HepG2 (cell line): ENCODE measurements around the gene GMFB. TPM values are rescaled to one million over a fixed set of nuclear protein-coding genes. Genes with fewer than 3 reads are reported as not detected.
A peak's percentile ranks its signal among the peaks of the same experiment; 100 is the strongest.

Experiments used
- ARID2 ChIP-seq: sonication (generic); formaldehyde crosslinking; IDR thresholded peaks from 2 replicates; pipeline ENCODE4 v1.8.1; 2022; ENCODE audit warnings: mild to moderate bottlenecking, missing genetic modification reagents, borderline replicate concordance
- GATA4 ChIP-seq: sonication (generic); IDR thresholded peaks from 2 replicates; pipeline ENCODE4 v1.6.1; 2016; ENCODE audit warnings: antibody characterized with exemption, low read depth, borderline replicate concordance
- MIER3 ChIP-seq: IDR thresholded peaks from 2 replicates; pipeline ENCODE4 v1.6.1; 2016; ENCODE audit warnings: missing compliant biosample characterization, borderline replicate concordance
- POGZ ChIP-seq: sonication (generic); formaldehyde crosslinking; IDR thresholded peaks from 2 replicates; pipeline ENCODE4 v1.4.0; 2020; ENCODE audit warnings: mild to moderate bottlenecking, missing genetic modification reagents
- PPARG ChIP-seq: conservative IDR thresholded peaks from 2 replicates; pipeline ENCODE4 v1.6.1; 2016; ENCODE audit warnings: missing biosample characterization, missing genetic modification reagents
- PTBP1 ChIP-seq: fragments of 200-400 bp; formaldehyde crosslinking; IDR thresholded peaks from 2 replicates; pipeline ENCODE4 v1.6.1; 2018; ENCODE audit warnings: low read length, low read depth; ENCODE audit not compliant: poor library complexity, severe bottlenecking
- SP140L ChIP-seq: sonication (generic); formaldehyde crosslinking; IDR thresholded peaks from 2 replicates; pipeline ENCODE4 v1.4.0; 2020; ENCODE audit warnings: missing genetic modification reagents, borderline replicate concordance
- ZKSCAN1 ChIP-seq: fragments of 150-350 bp; IDR thresholded peaks from 2 replicates; pipeline ENCODE4 v1.6.1; 2014; ENCODE audit warnings: low read length
- ZMAT3 ChIP-seq: sonication (generic); formaldehyde crosslinking; conservative IDR thresholded peaks from 2 replicates; pipeline ENCODE4 v1.7.0; 2021; ENCODE audit warnings: missing genetic modification reagents
- ZNF569 ChIP-seq: sonication (generic); formaldehyde crosslinking; IDR thresholded peaks from 2 replicates; pipeline ENCODE4 v1.5.0; 2020; ENCODE audit warnings: mild to moderate bottlenecking, missing genetic modification reagents, moderate library complexity, borderline replicate concordance
- ZNF7 ChIP-seq: IDR thresholded peaks from 2 replicates; pipeline ENCODE4 v1.6.1; 2016; ENCODE audit warnings: missing biosample characterization, missing genetic modification reagents
- ZNF891 ChIP-seq: sonication (generic); formaldehyde crosslinking; IDR thresholded peaks from 2 replicates; pipeline ENCODE4 v1.5.0; 2020; ENCODE audit warnings: mild to moderate bottlenecking, missing genetic modification reagents
- polyA plus RNA-seq, 8 experiments: library from polyadenylated mRNA; depleted of rRNA in 3 of 8; stranded (reverse) in 7 of 8; unstranded in 1 of 8; fragments of >200 nt; fragmentation: Illumina TruSeq in 4 of 8; extraction: Trizol in 4 of 8; gene quantifications; 2 replicates each; pipeline versions ENCODE4 v1.2.1 to v1.2.3, GENCODE V29; 2011 to 2016; ENCODE audit warnings: low read depth in 4 of 8, missing spikeins in 1 of 8, mixed read lengths in 1 of 8; ENCODE audit not compliant: insufficient read depth in 1 of 8
- total RNA-seq, 5 experiments: library from RNA; depleted of rRNA; stranded (reverse); fragments of >200 nt; fragmentation: Illumina TruSeq; extraction: Trizol; gene quantifications; 2 replicates each; pipeline ENCODE4 v1.2.3, GENCODE V29; 2016; ENCODE audit warnings: low read depth in 1 of 5
- TF ChIP-seq, protein P1 (sequence below): sonication (generic); formaldehyde crosslinking; IDR thresholded peaks from 2 replicates; pipeline ENCODE4 v1.4.0; 2020; ENCODE audit warnings: missing genetic modification reagents
- TF ChIP-seq, protein P2 (sequence below): sonication (generic); formaldehyde crosslinking; IDR thresholded peaks from 2 replicates; pipeline ENCODE4 v1.4.0; 2020; ENCODE audit warnings: missing genetic modification reagents
- TF ChIP-seq, protein P3 (sequence below): sonication (generic); formaldehyde crosslinking; IDR thresholded peaks from 2 replicates; pipeline ENCODE4 v1.5.0; 2020; ENCODE audit warnings: mild to moderate bottlenecking, missing genetic modification reagents
- TF ChIP-seq, protein P4 (sequence below), 2 experiments: fragments of 450-650 bp in 1 of 2; sonication (generic) in 1 of 2; formaldehyde crosslinking; IDR thresholded peaks; 2 replicates each; pipeline versions ENCODE4 v1.5.0 to v1.8.0; 2020 to 2022; ENCODE audit warnings: mild to moderate bottlenecking in 1 of 2, missing genetic modification reagents in 1 of 2
- TF ChIP-seq, protein P5 (sequence below): sonication (generic); formaldehyde crosslinking; IDR thresholded peaks from 2 replicates; pipeline ENCODE4 v1.8.0; 2022; ENCODE audit warnings: missing genetic modification reagents, low read depth, mild to moderate bottlenecking, borderline replicate concordance
- TF ChIP-seq, protein P6 (sequence below): sonication (generic); formaldehyde crosslinking; IDR thresholded peaks from 2 replicates; pipeline ENCODE4 v1.5.1; 2020; ENCODE audit warnings: mild to moderate bottlenecking, moderate library complexity, missing genetic modification reagents

The GMFB gene
- total and polyA plus RNA-seq, 2 of the 13 experiments (the other 11 are each of a cell fraction or from before 2014, with no cell fraction given): 17.3 to 68.2 TPM

DNA sequence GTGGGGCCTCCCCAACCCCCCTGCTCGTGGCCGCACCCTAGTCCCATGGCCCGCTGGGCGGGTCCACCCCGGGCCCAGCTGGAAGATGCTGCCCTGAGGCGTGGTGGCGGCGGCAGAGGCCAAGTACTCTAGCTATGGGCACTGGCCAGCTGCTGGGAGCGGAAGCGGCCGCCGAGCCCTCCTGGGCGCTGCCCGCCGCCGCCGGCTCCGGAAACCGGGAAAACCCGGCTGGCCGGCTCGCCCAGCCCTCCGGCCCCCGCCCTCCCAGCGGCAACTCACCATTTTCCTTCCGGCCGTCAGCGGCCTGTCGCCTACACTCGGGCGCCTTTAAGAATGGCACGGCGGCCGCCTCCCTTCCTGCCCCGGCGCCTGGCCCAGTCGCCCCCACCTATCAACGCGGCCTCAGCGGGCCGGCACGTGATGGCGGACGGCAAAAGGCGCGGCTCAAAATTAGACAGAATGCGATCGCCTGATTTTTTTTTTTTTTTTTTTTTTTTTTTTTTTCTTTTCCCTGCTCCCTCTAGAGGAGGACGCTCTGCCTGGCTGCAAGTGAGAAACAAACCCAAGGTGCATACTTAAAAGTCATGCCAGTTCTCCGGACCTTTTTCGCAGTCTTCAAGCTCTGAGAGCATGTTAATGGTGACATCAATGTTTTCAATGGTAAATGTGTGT is at the start of gene GMFB (continued):
- peak; percentile 61; the same call in 1 of the 2 replicates for TF ChIP-seq ZMAT3 (CRISPR knock-in tag)
- TF ChIP-seq SP140L (CRISPR knock-in tag): no peak
- peak; percentile 99 for TF ChIP-seq PTBP1
- TF ChIP-seq, protein P1, sequence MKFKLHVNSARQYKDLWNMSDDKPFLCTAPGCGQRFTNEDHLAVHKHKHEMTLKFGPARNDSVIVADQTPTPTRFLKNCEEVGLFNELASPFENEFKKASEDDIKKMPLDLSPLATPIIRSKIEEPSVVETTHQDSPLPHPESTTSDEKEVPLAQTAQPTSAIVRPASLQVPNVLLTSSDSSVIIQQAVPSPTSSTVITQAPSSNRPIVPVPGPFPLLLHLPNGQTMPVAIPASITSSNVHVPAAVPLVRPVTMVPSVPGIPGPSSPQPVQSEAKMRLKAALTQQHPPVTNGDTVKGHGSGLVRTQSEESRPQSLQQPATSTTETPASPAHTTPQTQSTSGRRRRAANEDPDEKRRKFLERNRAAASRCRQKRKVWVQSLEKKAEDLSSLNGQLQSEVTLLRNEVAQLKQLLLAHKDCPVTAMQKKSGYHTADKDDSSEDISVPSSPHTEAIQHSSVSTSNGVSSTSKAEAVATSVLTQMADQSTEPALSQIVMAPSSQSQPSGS (CRISPR knock-in tag): peak; percentile 47; the same call in 1 of the 2 replicates
- TF ChIP-seq PPARG (CRISPR knock-in tag): peak; percentile 57
- TF ChIP-seq, protein P2, sequence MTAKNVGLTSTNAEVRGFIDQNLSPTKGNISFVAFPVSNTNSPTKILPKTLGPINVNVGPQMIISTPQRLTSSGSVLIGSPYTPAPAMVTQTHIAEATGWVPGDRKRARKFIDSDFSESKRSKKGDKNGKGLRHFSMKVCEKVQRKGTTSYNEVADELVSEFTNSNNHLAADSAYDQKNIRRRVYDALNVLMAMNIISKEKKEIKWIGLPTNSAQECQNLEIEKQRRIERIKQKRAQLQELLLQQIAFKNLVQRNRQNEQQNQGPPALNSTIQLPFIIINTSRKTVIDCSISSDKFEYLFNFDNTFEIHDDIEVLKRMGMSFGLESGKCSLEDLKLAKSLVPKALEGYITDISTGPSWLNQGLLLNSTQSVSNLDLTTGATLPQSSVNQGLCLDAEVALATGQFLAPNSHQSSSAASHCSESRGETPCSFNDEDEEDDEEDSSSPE: peak; percentile 51; the same call in 1 of the 2 replicates
- peak; percentile 96 for TF ChIP-seq POGZ (CRISPR knock-in tag)
- TF ChIP-seq ZNF569: no peak; the same call in 1 of the 2 replicates
- 0 out of 2 replicates have a peak, but pooled peaks have one; percentile 28 for TF ChIP-seq MIER3 (CRISPR knock-in tag)
- TF ChIP-seq, protein P3, sequence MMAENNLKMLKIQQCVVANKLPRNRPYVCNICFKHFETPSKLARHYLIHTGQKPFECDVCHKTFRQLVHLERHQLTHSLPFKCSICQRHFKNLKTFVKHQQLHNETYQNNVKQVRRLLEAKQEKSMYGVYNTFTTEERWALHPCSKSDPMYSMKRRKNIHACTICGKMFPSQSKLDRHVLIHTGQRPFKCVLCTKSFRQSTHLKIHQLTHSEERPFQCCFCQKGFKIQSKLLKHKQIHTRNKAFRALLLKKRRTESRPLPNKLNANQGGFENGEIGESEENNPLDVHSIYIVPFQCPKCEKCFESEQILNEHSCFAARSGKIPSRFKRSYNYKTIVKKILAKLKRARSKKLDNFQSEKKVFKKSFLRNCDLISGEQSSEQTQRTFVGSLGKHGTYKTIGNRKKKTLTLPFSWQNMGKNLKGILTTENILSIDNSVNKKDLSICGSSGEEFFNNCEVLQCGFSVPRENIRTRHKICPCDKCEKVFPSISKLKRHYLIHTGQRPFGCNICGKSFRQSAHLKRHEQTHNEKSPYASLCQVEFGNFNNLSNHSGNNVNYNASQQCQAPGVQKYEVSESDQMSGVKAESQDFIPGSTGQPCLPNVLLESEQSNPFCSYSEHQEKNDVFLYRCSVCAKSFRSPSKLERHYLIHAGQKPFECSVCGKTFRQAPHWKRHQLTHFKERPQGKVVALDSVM (CRISPR knock-in tag): no peak
- no peak for TF ChIP-seq GATA4
- TF ChIP-seq ZKSCAN1: no peak
- TF ChIP-seq ZNF891 (CRISPR knock-in tag): no peak
- no peak for TF ChIP-seq ARID2 (CRISPR knock-in tag)
- TF ChIP-seq, protein P4, sequence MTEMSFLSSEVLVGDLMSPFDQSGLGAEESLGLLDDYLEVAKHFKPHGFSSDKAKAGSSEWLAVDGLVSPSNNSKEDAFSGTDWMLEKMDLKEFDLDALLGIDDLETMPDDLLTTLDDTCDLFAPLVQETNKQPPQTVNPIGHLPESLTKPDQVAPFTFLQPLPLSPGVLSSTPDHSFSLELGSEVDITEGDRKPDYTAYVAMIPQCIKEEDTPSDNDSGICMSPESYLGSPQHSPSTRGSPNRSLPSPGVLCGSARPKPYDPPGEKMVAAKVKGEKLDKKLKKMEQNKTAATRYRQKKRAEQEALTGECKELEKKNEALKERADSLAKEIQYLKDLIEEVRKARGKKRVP (CRISPR knock-in tag; IDR thresholded peaks at IDR 0.05): 0 out of 4 replicates have a peak, but pooled peaks of 1 of the 2 experiments have one; percentile 24
- TF ChIP-seq, protein P5, sequence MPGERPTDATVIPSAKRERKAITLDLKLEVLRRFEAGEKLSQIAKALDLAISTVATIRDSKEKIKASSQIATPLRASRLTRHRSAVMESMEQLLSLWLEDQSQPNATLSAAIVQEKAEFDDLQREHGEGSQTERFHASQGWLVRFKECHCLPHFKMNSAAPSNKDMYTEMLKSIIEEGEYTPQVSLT (CRISPR knock-in tag): no peak
- TF ChIP-seq ZNF7 (CRISPR knock-in tag): no peak
- TF ChIP-seq, protein P6, sequence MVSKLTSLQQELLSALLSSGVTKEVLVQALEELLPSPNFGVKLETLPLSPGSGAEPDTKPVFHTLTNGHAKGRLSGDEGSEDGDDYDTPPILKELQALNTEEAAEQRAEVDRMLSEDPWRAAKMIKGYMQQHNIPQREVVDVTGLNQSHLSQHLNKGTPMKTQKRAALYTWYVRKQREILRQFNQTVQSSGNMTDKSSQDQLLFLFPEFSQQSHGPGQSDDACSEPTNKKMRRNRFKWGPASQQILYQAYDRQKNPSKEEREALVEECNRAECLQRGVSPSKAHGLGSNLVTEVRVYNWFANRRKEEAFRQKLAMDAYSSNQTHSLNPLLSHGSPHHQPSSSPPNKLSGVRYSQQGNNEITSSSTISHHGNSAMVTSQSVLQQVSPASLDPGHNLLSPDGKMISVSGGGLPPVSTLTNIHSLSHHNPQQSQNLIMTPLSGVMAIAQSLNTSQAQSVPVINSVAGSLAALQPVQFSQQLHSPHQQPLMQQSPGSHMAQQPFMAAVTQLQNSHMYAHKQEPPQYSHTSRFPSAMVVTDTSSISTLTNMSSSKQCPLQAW: no peak
